GM19467 (cell line): Measurements from ENCODE around the gene GLB1L3.

Source experiments
- ATAC-seq: cut with Tn5 transposase; IDR thresholded peaks from one replicate; pipeline ENCODE4 v1.9.1; 2021; ENCODE audit warnings: mild to moderate bottlenecking, moderate library complexity; ENCODE audit not compliant: unreplicated experiment

GLB1L3 gene

GRCh38 chr11:134275534-134276395 lies at the start of gene GLB1L3:
Gene GLB1L3 (plus strand): TSS chr11:134276379. CDS start chr11:134276741, 362 bp downstream.
- ATAC-seq: peak; percentile 72

- no peak for ATAC-seq
Measured at GRCh38 chr11:134226806-134227325, 49.3 kb upstream of the GLB1L3 start.

- ATAC-seq: peak; percentile 45
Measured at GRCh38 chr11:134228625-134229024, 47.6 kb upstream of the GLB1L3 start.

- no peak for ATAC-seq
Measured at GRCh38 chr11:134229126-134229790, 46.9 kb upstream of the GLB1L3 start.

GRCh38 chr11:134230339-134230738 lies 45.8 kb upstream of the GLB1L3 start:
- ATAC-seq: no peak

- ATAC-seq: no peak
Measured at GRCh38 chr11:134231958-134232659, 44.1 kb upstream of the GLB1L3 start.

- no peak for ATAC-seq
Measured at GRCh38 chr11:134233729-134234179, 42.4 kb upstream of the GLB1L3 start.

GRCh38 chr11:134235399-134235798 lies 40.8 kb upstream of the GLB1L3 start:
- no peak for ATAC-seq

- no peak for ATAC-seq
Measured at GRCh38 chr11:134236834-134237556, 39.2 kb upstream of the GLB1L3 start.

GRCh38 chr11:134237557-134237922 lies 38.6 kb upstream of the GLB1L3 start:
- ATAC-seq: no peak

GRCh38 chr11:134238956-134239355 lies 37.2 kb upstream of the GLB1L3 start:
- no peak for ATAC-seq

- ATAC-seq: no peak
Measured at GRCh38 chr11:134240592-134240991, 35.6 kb upstream of the GLB1L3 start.

GRCh38 chr11:134242376-134242775 lies 33.8 kb upstream of the GLB1L3 start:
- no peak for ATAC-seq

GRCh38 chr11:134243913-134244312 lies 32.3 kb upstream of the GLB1L3 start:
- no peak for ATAC-seq

- ATAC-seq: peak; percentile 82
Measured at GRCh38 chr11:134244593-134244992, 31.6 kb upstream of the GLB1L3 start.

- ATAC-seq: no peak
Measured at GRCh38 chr11:134245434-134245833, 30.7 kb upstream of the GLB1L3 start.

GRCh38 chr11:134246100-134246499 lies 30.1 kb upstream of the GLB1L3 start:
- no peak for ATAC-seq

GRCh38 chr11:134246678-134247077 lies 29.5 kb upstream of the GLB1L3 start:
- ATAC-seq: no peak

GRCh38 chr11:134248910-134249480 lies 27.2 kb upstream of the GLB1L3 start:
- ATAC-seq: no peak

GRCh38 chr11:134250246-134250645 lies 25.9 kb upstream of the GLB1L3 start:
- ATAC-seq: no peak
